H1 (cell line): ENCODE data around the gene MTMR6. TPM values are rescaled to one million over a fixed set of nuclear protein-coding genes. Genes with fewer than 3 reads are reported as not detected.

ENCODE experiments used
- CTCF ChIA-PET: fragments of 300-600 bp; sonication (Branson Sonifier 250); formaldehyde crosslinking; loops from one replicate; lab custom pipeline; 2021; ENCODE audit not compliant: partially characterized antibody; lab: Charles Lee
- POLR2A ChIA-PET: fragments of 300-600 bp; sonication (Branson Sonifier 250); formaldehyde crosslinking; loops from one replicate; lab custom pipeline; 2021; ENCODE audit warnings: inconsistent platforms; ENCODE audit not compliant: partially characterized antibody; lab: Charles Lee
- DNase-seq, 2 experiments: peaks; one replicate each; pipeline versions ENCODE4 v3.0.0 to v3.0.0-alpha.2; 2010 to 2022; ENCODE audit warnings: low spot score in 2 of 2, low read depth in 1 of 2, mixed read lengths in 1 of 2
- FAIRE-seq: peaks from 2 replicates; lab custom pipeline; 2011; peaks lifted over from hg19 to GRCh38; lab: Jason Lieb, UNC
- H2AFZ ChIP-seq: 2 replicates; pipeline ENCODE4 v1.8.1; 2012; ENCODE audit warnings: low read length, inconsistent platforms
- H2AK5ac ChIP-seq: 2 replicates; pipeline ENCODE4 v1.6.1; 2013; ENCODE audit warnings: low read depth, low read length
- H2BK120ac ChIP-seq: replicated peaks from 2 replicates; pipeline ENCODE3; 2013; ENCODE audit warnings: low read depth, low read length, inconsistent platforms
- H2BK12ac ChIP-seq: 2 replicates; pipeline ENCODE4 v1.6.1; 2013; ENCODE audit warnings: low read depth, low read length
- H2BK15ac ChIP-seq: 2 replicates; pipeline ENCODE4 v1.6.1; 2013; ENCODE audit warnings: low read length
- H2BK20ac ChIP-seq: 2 replicates; pipeline ENCODE4 v1.6.1; 2013; ENCODE audit warnings: low read length
- H2BK5ac ChIP-seq: 2 replicates; pipeline ENCODE4 v1.6.1; 2013; ENCODE audit warnings: low read depth, low read length
- H3K14ac ChIP-seq: 2 replicates; pipeline ENCODE4 v1.6.1; 2013; ENCODE audit warnings: inconsistent platforms; ENCODE audit not compliant: insufficient read length
- H3K18ac ChIP-seq: 2 replicates; pipeline ENCODE4 v1.6.1; 2013; ENCODE audit warnings: low read length; ENCODE audit errors: extremely low read depth
- H3K23ac ChIP-seq: 2 replicates; pipeline ENCODE4 v1.6.1; 2013; ENCODE audit warnings: inconsistent platforms; ENCODE audit not compliant: insufficient read length
- H3K23me2 ChIP-seq: 2 replicates; pipeline ENCODE4 v1.6.1; 2013; ENCODE audit warnings: low read depth, low read length
- H3K27ac ChIP-seq: 2 replicates; pipeline ENCODE4 v1.6.1; 2011; ENCODE audit warnings: low read depth, low read length, inconsistent platforms
- H3K27me3 ChIP-seq, 4 experiments: replicated peaks in 1 of 4; 1 replicate in 1 of 4; 2 replicates in 3 of 4; pipeline versions ENCODE4 v1.6.1 to v1.8.1; 2011 to 2013; ENCODE audit warnings: low read length in 3 of 4, mild to moderate bottlenecking in 3 of 4, inconsistent platforms in 2 of 4, mixed read lengths in 2 of 4, moderate library complexity in 1 of 4; ENCODE audit not compliant: control insufficient read depth in 3 of 4, insufficient read depth in 3 of 4; ENCODE audit errors: extremely low read depth in 1 of 4
- H3K36me3 ChIP-seq, 4 experiments: 2 replicates each; pipeline versions ENCODE4 v1.6.1 to v1.8.1; 2011 to 2013; ENCODE audit warnings: mild to moderate bottlenecking in 4 of 4, low read length in 3 of 4, moderate library complexity in 2 of 4, control low read depth in 1 of 4, inconsistent platforms in 1 of 4; ENCODE audit not compliant: insufficient read depth in 4 of 4, control insufficient read depth in 2 of 4
- H3K4ac ChIP-seq: replicated peaks from 2 replicates; pipeline ENCODE3; 2013; ENCODE audit warnings: low read length, low read depth, mixed read lengths, inconsistent platforms; ENCODE audit not compliant: insufficient read length
- H3K4me1 ChIP-seq, 4 experiments: replicated peaks in 1 of 4; 1 replicate in 1 of 4; 2 replicates in 3 of 4; pipeline versions ENCODE4 v1.6.1 to v1.8.1; 2011 to 2013; ENCODE audit warnings: low read length in 3 of 4, inconsistent platforms in 2 of 4, mixed read lengths in 1 of 4; ENCODE audit not compliant: insufficient read depth in 4 of 4, control insufficient read depth in 3 of 4
- H3K4me2 ChIP-seq, 2 experiments: 2 replicates each; pipeline versions ENCODE4 v1.6.1 to v1.8.1; 2011 to 2013; ENCODE audit warnings: low read depth in 2 of 2, low read length in 2 of 2, control low read depth in 1 of 2, inconsistent platforms in 1 of 2, mild to moderate bottlenecking in 1 of 2; ENCODE audit not compliant: insufficient read depth in 1 of 2
- H3K4me3 ChIP-seq, 4 experiments: fragments of 200-600, 300-600 bp in 1 of 4; sonication (generic), shearing (Covaris generic), sonication (Bioruptor Twin) in 1 of 4; 2 replicates each; pipeline versions ENCODE4 v1.5.1 to v1.8.1; 2011 to 2016; ENCODE audit warnings: low read length in 4 of 4, low read depth in 3 of 4, control low read depth in 2 of 4, inconsistent platforms in 2 of 4, mild to moderate bottlenecking in 2 of 4, mixed read lengths in 1 of 4, moderate library complexity in 1 of 4; ENCODE audit not compliant: insufficient read depth in 2 of 4; ENCODE audit errors: extremely low read depth in 1 of 4
- H3K56ac ChIP-seq: replicated peaks from 2 replicates; pipeline ENCODE3; 2013; ENCODE audit warnings: low read depth, mild to moderate bottlenecking, mixed read lengths, low read length, inconsistent platforms; ENCODE audit not compliant: insufficient read length
- H3K79me1 ChIP-seq: 2 replicates; pipeline ENCODE4 v1.6.1; 2013; ENCODE audit warnings: low read depth, low read length, control low read depth
- H3K79me2 ChIP-seq, 2 experiments: 2 replicates each; pipeline versions ENCODE4 v1.6.1 to v1.8.1; 2012 to 2013; ENCODE audit warnings: low read length in 2 of 2, mild to moderate bottlenecking in 2 of 2, inconsistent platforms in 1 of 2; ENCODE audit not compliant: insufficient read depth in 2 of 2, control insufficient read depth in 1 of 2
- H3K9ac ChIP-seq, 4 experiments: replicated peaks in 1 of 4; 1 replicate in 1 of 4; 2 replicates in 3 of 4; pipeline versions ENCODE4 v1.6.1 to v1.8.1; 2011 to 2013; ENCODE audit warnings: low read depth in 3 of 4, low read length in 3 of 4, control low read depth in 2 of 4, mild to moderate bottlenecking in 2 of 4, moderate library complexity in 2 of 4, inconsistent platforms in 1 of 4; ENCODE audit errors: extremely low read depth in 1 of 4
- H3K9me3 ChIP-seq, 2 experiments: 2 replicates each; pipeline versions ENCODE4 v1.6.1 to v1.8.1; 2012 to 2013; ENCODE audit warnings: mild to moderate bottlenecking in 2 of 2, moderate library complexity in 2 of 2, control low read depth in 1 of 2, inconsistent platforms in 1 of 2, low read depth in 1 of 2, low read length in 1 of 2, mixed read lengths in 1 of 2; ENCODE audit not compliant: insufficient read depth in 2 of 2
- H4K20me1 ChIP-seq, 2 experiments: replicated peaks in 1 of 2; 2 replicates each; pipeline versions ENCODE3 to v1.8.1; 2011 to 2013; ENCODE audit warnings: inconsistent platforms in 2 of 2, low read length in 2 of 2, mild to moderate bottlenecking in 1 of 2; ENCODE audit not compliant: insufficient read depth in 2 of 2, control insufficient read depth in 1 of 2
- H4K5ac ChIP-seq: 2 replicates; pipeline ENCODE4 v1.6.1; 2013; ENCODE audit warnings: low read length, low read depth, mixed read lengths, inconsistent platforms; ENCODE audit not compliant: insufficient read length
- H4K8ac ChIP-seq: 2 replicates; pipeline ENCODE4 v1.8.0; 2013; ENCODE audit warnings: mild to moderate bottlenecking, moderate library complexity, low read length, inconsistent platforms; ENCODE audit not compliant: insufficient read depth; ENCODE audit errors: extremely low read depth
- H4K91ac ChIP-seq: replicated peaks from 2 replicates; pipeline ENCODE3; 2013; ENCODE audit warnings: low read length, mixed read lengths, inconsistent platforms; ENCODE audit not compliant: insufficient read length
- CBX8 ChIP-seq: fragments of 300-800, 300-1000 bp; sonication (generic); IDR thresholded peaks from 2 replicates; pipeline ENCODE4 v1.7.1; 2016; ENCODE audit warnings: low read depth, low read length, borderline replicate concordance
- CHD1 ChIP-seq: IDR thresholded peaks from 2 replicates; pipeline ENCODE4 v1.6.1; 2012; ENCODE audit warnings: low read depth, low read length, improper control_type of control experiment
- EZH2 ChIP-seq: fragments of 200-600 bp; sonication (generic); IDR thresholded peaks from 2 replicates; pipeline ENCODE4 v1.7.1; 2012; ENCODE audit warnings: low read depth, mild to moderate bottlenecking, moderate library complexity, low read length, inconsistent platforms; ENCODE audit not compliant: severe bottlenecking
- POLR2AphosphoS5 ChIP-seq: IDR thresholded peaks from 2 replicates; pipeline ENCODE4 v1.6.1; 2011; ENCODE audit warnings: low read depth, low read length
- WGBS, 2 experiments: shearing (Covaris generic) in 1 of 2; methylation state at CpG; one replicate each; pipeline versions ENCODE4 v1.1.6 to v1.1.7; 2013 to 2015; ENCODE audit warnings: low lambda C conversion rate in 2 of 2, mixed read lengths in 2 of 2, inconsistent platforms in 1 of 2, low coverage in 1 of 2, missing lambda C conversion rate in 1 of 2; ENCODE audit not compliant: insufficient replicate concordance in 2 of 2, insufficient coverage in 1 of 2, insufficient read length in 1 of 2; ENCODE audit errors: extremely low coverage in 1 of 2, missing lambda C conversion rate in 1 of 2; 5-methylcytosine and 5-hydroxymethylcytosine counted together
- polyA plus RNA-seq, 7 experiments: library from polyadenylated mRNA; depleted of rRNA in 3 of 7; stranded (reverse) in 5 of 7; unstranded in 2 of 7; fragments of >200 nt in 5 of 7; fragments of 200-250 nt in 2 of 7; gene quantifications; 1 replicate in 5 of 7; 2 replicates in 1 of 7; 4 replicates in 1 of 7; pipeline versions ENCODE4 v1.2.1 to v1.2.3, GENCODE V29; 2011 to 2013; ENCODE audit warnings: missing spikeins in 2 of 7, mixed read lengths in 2 of 7
- total RNA-seq: library from RNA; stranded (reverse); fragmentation: NEBNext Ultra II Directional; extraction: Animal tissue kit (Norgen Biotek cat#: 25700); gene quantifications from 2 replicates; pipeline ENCODE4 v1.2.1, GENCODE V29; 2021

MTMR6 gene
- total and polyA plus RNA-seq, 2 of the 8 experiments (the other 6 are each of a cell fraction or from before 2014, with no cell fraction given) = 2.1 to 8.4 TPM

DNA sequence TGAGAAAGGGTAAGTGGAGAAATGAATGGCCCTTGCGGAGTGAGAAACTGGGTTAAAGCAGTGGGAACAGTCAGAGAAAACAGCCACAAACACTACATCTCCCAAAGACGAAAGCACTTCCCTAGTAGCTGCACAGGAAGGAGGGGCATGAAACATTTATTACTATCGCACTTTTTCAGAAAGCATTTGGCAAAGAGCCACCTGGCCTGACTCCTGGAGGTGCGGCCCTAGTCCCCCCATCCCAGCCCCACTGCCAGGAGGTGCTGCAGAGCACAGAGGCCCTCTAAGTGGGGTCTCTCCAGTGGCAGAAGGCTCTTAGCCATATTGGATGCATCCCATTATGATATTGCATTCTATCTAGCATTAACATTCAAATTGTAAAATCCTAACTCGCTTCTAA is 55.8 kb downstream of the MTMR6 start:
- CTCF ChIA-PET = no interaction called here
- no peak for FAIRE-seq
- 87% methylated on average over 5 of the region's 5 CpGs; no CpG with 5 or more reads in 1 of the 2 experiments for WGBS, 2 experiments

More for the DNA sequence above, 55.8 kb downstream of the MTMR6 start:
- no peak overlapping the region for H3K14ac ChIP-seq
- H3K79me1 ChIP-seq = no peaks in the 10 kb centered on the region
- no peak overlapping the region for H3K18ac ChIP-seq
- no peak overlapping the region for H3K56ac ChIP-seq
- H2BK20ac ChIP-seq = no peak overlapping the region
- H4K91ac ChIP-seq = no peak overlapping the region
- no peak overlapping the region for H2BK120ac ChIP-seq
- no peak overlapping the region for H2BK5ac ChIP-seq
- H3K4me2 ChIP-seq = no peak overlapping the region
- H3K36me3 ChIP-seq = no peaks in the 10 kb centered on the region
- TF ChIP-seq CBX8 (no peak), EZH2 (no peak), CHD1 (no peak), POLR2AphosphoS5 (no peak)
- H3K9me3 ChIP-seq = no peaks in the 10 kb centered on the region
- no peaks in the 10 kb centered on the region for H3K27me3 ChIP-seq
- no peak for DNase-seq
- POLR2A ChIA-PET = no interaction called here
- no peak overlapping the region for H2BK15ac ChIP-seq
- no peak overlapping the region for H2AFZ ChIP-seq
- H4K5ac ChIP-seq = no peak overlapping the region
- H4K8ac ChIP-seq = no peak overlapping the region
- H3K4me1 ChIP-seq = no peaks in the 10 kb centered on the region
- no peak overlapping the region for H2BK12ac ChIP-seq
- no peaks in the 10 kb centered on the region for H4K20me1 ChIP-seq
- no peak overlapping the region for H3K4ac ChIP-seq
- H3K23me2 ChIP-seq = no peaks in the 10 kb centered on the region
- no peak overlapping the region for H3K27ac ChIP-seq
- no peak overlapping the region for H3K4me3 ChIP-seq
- H3K9ac ChIP-seq = no peak overlapping the region
- H3K79me2 ChIP-seq = no peaks in the 10 kb centered on the region
- H2AK5ac ChIP-seq = no peak overlapping the region
- H3K23ac ChIP-seq = no peak overlapping the region
